NCI-H2081 (cell line): ENCODE results near the gene FLG2.
"Not testable (repeated sequence)": the region's sequence is repeated elsewhere in the genome, so short reads cannot be mapped to it uniquely, and the experiment has no call there.

Source experiments
- DNase-seq, 2 experiments: peaks; one replicate each; lab custom pipeline; 2025; lab: John Stamatoyannopoulos, UW

FLG2 gene

DNA sequence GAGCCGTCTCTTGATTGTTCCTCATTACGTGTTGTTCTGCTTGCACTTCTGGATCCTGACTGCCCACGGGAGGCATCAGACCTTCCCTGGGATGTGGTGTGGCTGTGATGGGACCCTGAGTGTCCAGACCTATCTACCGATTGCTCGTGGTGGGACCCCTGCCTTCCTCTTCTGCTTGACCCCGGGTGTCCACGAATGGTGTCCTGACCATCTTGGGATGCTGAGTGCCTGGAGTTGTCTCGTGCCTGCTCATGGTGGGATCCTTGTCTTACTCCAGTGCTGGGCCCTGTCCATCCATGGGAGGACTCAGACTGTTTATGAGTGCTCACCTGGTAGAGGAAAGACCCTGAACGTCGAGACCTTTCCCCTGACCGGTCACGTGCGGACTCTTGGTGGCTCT lies 47.6 kb downstream of the FLG2 start:
- DNase-seq: not testable (repeated sequence)

DNA sequence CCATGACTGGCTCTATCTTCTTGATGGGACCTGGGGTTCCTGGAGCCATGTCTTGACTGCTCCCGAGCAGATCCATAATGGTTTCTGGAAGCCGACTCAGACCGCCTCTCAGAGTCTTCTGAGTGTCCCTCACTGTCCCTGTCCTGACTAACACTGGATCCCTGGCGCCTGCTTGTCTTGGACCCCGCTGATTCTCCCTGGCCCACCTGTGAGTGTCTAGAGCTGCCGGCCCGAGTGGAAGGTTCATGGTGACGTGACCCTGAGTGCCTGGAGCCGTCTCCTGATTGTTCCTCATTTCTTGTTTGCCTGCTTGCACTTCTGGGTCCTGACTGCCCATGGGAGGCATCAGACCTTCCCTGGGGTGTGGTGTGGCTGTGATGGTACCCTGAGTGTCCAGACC lies 49.9 kb downstream of the FLG2 start:
- no peak for DNase-seq

DNA sequence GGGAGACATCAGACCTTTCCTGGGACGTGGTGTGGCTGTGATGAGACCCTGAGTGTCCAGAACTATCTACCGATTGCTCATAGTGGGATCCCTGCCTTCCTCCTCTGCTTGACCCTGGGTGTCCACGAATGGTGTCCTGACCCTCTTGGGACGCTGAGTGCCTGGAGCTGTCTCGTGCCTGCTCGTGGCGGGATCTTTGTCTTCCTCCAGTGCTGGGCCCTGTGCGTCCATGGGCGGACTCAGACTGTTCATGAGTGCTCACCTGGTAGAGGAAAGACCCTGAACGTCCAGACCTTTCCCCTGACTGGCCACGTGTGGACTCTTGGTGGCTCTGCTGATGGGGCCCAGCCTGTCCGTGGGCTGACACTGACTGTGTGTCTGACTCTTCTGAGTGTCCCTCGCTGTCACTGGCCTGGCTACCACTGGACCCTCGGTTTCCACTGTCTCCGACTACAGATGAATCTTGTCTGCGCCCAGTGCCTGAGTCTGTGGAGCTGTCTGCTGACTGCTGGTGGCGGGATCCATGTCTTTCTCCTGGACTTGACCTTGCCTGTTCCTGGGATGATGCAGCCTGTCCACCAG lies 50.4 kb downstream of the FLG2 start:
- not testable (repeated sequence) for DNase-seq

DNA sequence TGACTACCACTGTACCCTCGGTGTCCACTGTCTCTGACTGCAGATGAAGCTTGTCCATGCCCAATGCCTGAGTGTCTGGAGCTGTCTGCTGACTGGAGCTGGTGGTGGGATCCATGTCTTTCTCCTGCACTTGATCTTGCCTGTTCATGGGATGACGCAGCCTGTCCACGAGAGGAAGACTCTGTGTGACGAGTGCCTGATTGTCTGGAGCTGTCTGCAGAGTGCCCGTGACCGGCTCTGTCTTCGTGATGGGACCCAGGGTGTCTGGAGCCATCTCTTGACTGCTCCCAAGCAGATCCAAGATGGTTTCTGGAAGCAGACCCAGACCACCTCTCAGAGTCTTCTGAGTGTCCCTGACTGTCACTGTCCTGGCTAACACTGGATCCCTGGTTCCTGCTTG lies 51.0 kb downstream of the FLG2 start:
- not testable (repeated sequence) for DNase-seq

DNA sequence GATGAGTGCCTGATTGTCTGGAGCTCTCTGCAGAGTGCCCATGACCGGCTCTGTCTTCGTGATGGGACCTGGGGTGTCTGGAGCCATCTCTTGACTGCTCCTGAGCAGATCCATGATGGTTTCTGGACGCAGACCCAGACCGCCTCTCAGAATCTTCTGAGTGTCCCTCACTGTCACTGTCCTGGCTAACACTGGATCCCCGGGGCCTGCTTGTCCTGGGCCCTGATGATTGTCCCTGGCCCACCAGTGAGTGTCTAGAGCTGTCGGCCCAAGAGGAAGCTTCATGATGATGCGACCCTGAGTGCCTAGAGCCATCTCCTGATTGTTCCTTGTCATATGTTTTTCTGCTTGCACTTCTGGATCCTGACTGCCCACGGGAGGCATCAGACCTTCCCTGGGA lies 51.8 kb downstream of the FLG2 start:
- DNase-seq: not testable (repeated sequence)

DNA sequence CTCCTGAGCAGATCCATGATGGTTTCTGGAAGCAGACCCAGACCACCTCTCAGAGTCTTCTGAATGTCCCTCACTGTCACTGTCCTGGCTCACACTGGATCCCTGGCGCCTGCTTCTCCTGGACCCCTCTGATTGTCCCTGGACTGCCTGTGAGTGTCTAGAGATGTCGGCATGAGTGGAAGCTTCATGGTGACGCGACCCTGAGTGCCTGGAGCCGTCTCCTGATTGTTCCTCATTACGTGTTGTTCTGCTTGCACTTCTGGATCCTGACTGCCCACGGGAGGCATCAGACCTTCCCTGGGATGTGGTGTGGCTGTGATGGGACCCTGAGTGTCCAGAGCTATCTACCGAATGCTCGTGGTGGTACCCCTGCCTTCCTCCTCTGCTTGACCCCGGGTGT lies 53.7 kb downstream of the FLG2 start:
- not testable (repeated sequence) for DNase-seq

DNA sequence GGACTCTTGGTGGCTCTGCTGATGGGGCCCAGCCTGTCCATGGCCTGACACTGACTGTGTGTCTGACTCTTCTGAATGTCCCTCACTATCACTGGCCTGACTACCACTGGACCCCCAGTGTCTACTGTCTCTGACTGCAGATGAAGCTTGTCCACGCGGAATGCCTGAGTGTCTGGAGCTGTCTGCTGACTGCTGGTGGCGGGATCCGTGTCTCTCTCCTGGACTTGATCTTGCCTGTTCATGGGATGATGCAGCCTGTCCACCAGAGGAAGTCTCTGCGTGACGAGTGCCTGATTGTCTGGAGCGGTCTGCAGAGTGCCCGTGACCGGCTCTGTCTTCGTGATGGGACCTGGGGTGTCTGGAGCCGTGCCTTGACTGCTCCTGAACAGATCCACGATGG lies 55.0 kb downstream of the FLG2 start:
- DNase-seq: not testable (repeated sequence)

DNA sequence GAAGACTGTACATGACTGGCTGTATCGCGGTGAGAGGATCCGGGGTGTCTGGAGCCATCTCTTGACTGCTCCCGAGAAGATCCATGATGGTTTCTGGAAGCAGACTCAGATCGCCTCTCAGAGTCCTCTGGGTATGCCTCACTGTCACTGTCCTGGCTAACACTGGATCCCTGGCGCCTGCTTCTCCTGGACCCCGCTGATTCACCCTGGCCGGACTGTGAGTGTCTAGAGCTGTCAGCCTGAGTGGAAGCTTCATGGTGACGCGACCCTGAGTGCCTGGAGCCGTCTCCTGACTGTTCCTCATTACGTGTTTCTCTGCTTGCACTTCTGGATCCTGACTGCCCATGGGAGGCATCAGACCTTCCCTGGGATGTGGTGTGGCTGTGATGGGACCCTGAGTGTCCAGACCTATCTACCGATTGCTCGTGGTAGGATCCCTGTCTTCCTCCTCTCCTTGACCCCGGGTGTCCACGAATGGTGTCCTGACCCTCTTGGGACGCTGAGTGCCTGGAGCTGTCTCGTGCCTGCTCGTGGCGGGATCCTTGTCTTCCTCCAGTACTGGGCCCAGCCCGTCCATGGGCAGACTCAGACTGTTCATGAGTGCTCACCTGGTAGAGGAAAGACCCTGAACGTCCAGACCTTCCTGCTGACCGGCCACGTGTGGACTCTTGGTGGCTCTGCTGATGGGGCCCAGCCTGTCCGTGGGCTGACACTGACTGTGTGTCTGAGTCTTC lies 56.5 kb downstream of the FLG2 start:
- not testable (repeated sequence) for DNase-seq
